Cardiac muscle cell (in vitro differentiated cells and primary cell): ENCODE results near the gene MFRP. TPM values are rescaled to one million over a fixed set of nuclear protein-coding genes. Genes with fewer than 3 reads are reported as not detected.

Experiments used
- DNase-seq, 2 donors: peaks; one replicate each; pipeline versions ENCODE4 v3.0.0 to v3.0.0-alpha.2; 2010 to 2017; ENCODE audit warnings: low read depth in 1 of 2, low spot score in 1 of 2
- H3K27ac ChIP-seq: fragments of 200-600 bp; sonication (generic); 2 replicates; pipeline ENCODE4 v1.5.1; 2016
- H3K27me3 ChIP-seq: fragments of 200-600 bp; sonication (generic); 2 replicates; pipeline ENCODE4 v1.6.0; 2016; ENCODE audit warnings: control low read depth
- H3K36me3 ChIP-seq: fragments of 200-600 bp; sonication (generic); 2 replicates; pipeline ENCODE4 v1.5.1; 2016; ENCODE audit warnings: control low read depth
- H3K4me1 ChIP-seq: fragments of 200-600 bp; sonication (generic); 2 replicates; pipeline ENCODE4 v1.8.1; 2017; ENCODE audit warnings: low read depth, mild to moderate bottlenecking, mixed run types
- H3K4me3 ChIP-seq: fragments of 200-600 bp; sonication (generic); 2 replicates; pipeline ENCODE4 v1.5.1; 2016; ENCODE audit warnings: mild to moderate bottlenecking
- H3K9me3 ChIP-seq: fragments of 200-600 bp; sonication (generic); 2 replicates; pipeline ENCODE4 v1.5.1; 2017; ENCODE audit warnings: low read depth, mild to moderate bottlenecking, control low read depth
- polyA plus RNA-seq: library from polyadenylated mRNA; unstranded; fragments of >200 nt; fragmentation: Nextera tagmentation; extraction: Ambion mirVana; gene quantifications from 2 replicates; pipeline ENCODE4 v1.2.1, GENCODE V29; 2016
- total RNA-seq: library from RNA; depleted of rRNA; stranded (reverse); fragments of >200 nt; gene quantifications from 2 replicates; pipeline ENCODE4 v1.2.3, GENCODE V29; 2016
- TF ChIP-seq, protein P1 (sequence below): IDR thresholded peaks from 2 replicates; pipeline ENCODE4 v1.5.1; 2012; ENCODE audit warnings: low read depth, mild to moderate bottlenecking, low read length

Gene MFRP
- total and polyA plus RNA-seq, 2 experiments from 2014 or later, result not detected

DNA sequence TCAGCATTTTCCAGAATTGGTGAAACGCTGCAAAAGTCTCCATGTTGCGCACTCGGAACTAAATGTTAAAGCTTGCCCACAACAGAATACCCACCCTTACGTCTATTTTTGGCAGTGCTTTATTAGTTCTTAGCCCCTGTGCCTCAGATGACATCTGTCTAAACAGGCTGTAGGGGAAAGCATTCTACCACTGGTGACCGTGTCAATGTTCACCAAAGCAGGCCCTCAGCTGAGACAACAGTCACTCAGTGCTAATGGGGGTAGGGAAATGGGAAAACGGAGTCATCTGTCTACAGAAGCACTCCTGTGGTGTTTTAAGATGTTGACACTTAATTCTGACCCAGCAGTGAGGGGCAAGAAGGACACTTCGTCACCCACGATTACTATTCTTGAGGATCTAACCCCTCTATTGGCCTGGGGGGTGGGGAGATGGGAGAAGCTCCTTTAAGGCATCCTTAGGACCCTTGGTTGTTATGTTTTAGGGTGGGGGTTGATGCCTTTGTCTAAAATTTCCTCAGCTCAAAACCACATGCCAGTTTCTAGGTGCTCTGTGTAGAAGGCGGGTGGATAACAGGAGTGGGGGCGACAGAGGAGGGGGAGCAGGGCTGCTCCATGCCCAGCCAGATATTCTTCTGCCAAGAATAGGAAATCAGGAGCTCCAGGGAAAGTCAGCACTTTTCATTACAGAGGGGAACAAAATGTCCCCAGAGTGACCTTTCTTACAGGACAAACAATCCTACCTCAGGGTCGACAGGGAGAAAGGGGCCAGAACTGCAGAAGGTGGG is 15.6 kb upstream of the MFRP start:
- Histone ChIP-seq H3K9me3 (no peaks in the 10 kb centered on the region), H3K27ac (peak overlapping the region; percentile 98), H3K36me3 (peaks cover 23% of the 10 kb centered on the region), H3K27me3 (no peaks in the 10 kb centered on the region), H3K4me1 (peaks cover 45% of the 10 kb centered on the region), H3K4me3 (peak overlapping the region; percentile 69)
- TF ChIP-seq, protein P1, sequence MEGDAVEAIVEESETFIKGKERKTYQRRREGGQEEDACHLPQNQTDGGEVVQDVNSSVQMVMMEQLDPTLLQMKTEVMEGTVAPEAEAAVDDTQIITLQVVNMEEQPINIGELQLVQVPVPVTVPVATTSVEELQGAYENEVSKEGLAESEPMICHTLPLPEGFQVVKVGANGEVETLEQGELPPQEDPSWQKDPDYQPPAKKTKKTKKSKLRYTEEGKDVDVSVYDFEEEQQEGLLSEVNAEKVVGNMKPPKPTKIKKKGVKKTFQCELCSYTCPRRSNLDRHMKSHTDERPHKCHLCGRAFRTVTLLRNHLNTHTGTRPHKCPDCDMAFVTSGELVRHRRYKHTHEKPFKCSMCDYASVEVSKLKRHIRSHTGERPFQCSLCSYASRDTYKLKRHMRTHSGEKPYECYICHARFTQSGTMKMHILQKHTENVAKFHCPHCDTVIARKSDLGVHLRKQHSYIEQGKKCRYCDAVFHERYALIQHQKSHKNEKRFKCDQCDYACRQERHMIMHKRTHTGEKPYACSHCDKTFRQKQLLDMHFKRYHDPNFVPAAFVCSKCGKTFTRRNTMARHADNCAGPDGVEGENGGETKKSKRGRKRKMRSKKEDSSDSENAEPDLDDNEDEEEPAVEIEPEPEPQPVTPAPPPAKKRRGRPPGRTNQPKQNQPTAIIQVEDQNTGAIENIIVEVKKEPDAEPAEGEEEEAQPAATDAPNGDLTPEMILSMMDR, result no peak
- no peak for DNase-seq

DNA sequence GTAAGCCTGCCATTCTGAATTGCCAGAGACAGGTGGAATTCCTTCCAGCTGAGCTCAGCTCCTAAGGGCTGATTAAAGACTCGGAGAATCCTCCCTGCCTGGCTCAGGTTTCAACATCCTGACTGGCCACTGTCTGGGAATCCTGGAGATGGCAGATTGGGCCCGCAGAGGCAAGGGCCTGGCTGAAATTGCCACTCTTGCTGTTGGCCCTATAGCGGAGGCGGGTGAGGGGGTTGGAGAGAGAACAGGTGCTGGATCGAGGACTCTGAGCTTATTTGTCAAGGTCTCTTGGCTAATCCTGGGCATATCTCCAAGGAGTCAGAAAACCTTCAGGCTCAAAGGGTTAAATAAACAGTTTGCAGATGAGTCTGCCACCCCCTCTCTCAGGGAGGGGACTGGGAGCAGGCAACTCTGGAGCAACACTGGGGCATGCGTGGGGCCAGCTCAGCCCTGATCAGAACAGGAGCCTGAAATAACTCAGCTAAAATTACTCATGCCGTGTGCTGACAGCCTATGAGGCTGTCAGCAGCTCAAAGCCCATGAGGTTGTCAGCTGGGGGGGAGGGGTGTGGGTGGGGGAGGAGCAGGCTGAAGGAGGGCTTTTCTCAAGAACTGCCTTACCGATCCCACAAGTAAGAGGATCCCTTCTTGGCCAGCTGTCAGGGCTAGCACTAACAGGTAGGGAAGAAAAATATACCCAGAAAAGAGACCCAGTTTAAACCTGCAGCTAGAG is 14.7 kb upstream of the MFRP start:
- Histone ChIP-seq H3K9me3 (no peaks in the 10 kb centered on the region), H3K36me3 (peaks cover 27% of the 10 kb centered on the region), H3K4me1 (peaks cover 51% of the 10 kb centered on the region), H3K27me3 (no peaks in the 10 kb centered on the region), H3K27ac (peak overlapping the region; percentile 98), H3K4me3 (peak overlapping the region; percentile 69)
- DNase-seq, result peak; percentile 58 to 87
- TF ChIP-seq, protein P1, result no peak

DNA sequence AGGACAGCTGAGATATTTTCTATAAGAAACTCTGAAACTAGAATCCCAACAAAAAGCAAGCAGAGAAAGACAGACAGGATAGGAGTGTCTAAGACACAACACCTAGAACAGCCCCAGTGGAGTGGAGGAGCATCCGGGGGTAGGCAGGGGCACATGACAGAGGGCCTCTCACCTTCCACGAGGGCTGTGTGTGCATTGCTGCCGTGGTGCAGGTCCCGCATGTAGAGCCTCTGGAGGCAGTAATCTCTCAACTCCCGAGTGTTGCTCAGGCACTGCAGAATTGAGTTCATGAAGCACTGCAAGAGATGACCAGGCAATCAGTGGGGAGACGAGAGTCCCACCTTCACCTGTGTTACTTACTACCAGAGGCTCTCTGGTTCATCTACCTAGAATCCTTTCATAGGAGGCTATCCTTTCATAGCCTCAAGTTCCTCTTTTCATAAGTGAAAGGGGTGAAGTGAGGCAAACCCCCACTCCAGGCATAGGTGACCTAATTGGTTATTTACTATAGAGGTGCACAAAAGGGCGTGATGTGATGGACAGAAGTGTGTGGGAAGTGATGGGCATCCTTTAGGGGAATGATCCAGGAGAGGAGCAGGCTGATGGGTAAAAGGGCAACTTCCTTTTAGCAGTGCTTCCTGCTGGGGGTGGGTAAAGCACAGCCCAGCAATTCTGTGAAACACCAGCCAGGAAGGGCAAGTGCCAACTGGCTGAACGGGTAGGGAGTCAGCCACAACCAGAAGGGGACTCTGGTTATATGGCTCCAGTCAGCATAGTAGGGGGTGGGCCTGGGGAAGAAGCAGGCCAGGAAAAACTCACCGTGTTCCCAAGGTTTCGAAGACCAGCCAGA is 13.1 kb upstream of the MFRP start:
- no peak for DNase-seq
- Histone ChIP-seq H3K27ac (peak overlapping the region; percentile 98), H3K36me3 (peaks cover 34% of the 10 kb centered on the region), H3K4me3 (no peak overlapping the region), H3K9me3 (no peaks in the 10 kb centered on the region), H3K4me1 (peaks cover 40% of the 10 kb centered on the region), H3K27me3 (no peaks in the 10 kb centered on the region)
- TF ChIP-seq, protein P1, result no peak

DNA sequence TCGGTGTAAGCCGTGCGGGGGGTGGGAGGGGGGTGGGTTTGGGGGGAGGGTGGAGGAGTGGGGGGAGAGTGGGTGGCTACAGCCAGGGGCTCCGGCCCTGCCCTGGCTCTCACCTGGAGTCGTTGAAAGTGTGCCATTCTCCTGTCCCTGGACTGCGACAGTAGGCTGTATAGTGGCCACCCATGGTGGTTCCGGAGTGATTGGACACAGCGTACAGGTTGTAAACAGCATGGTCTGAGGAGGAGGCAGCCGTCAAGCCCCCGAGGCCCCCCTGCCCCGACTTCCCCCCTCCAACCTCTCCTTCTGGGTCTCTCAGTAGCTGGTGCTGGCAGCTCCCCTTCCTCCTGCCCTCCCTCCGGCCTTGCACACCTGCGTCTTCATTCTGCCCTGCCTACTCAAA is 10.6 kb upstream of the MFRP start:
- Histone ChIP-seq H3K36me3 (peaks cover 36% of the 10 kb centered on the region), H3K4me1 (peaks cover 46% of the 10 kb centered on the region), H3K27me3 (no peaks in the 10 kb centered on the region), H3K27ac (peak overlapping the region; percentile 71), H3K9me3 (no peaks in the 10 kb centered on the region), H3K4me3 (no peak overlapping the region)
- no peak for DNase-seq
- TF ChIP-seq, protein P1, result no peak

DNA sequence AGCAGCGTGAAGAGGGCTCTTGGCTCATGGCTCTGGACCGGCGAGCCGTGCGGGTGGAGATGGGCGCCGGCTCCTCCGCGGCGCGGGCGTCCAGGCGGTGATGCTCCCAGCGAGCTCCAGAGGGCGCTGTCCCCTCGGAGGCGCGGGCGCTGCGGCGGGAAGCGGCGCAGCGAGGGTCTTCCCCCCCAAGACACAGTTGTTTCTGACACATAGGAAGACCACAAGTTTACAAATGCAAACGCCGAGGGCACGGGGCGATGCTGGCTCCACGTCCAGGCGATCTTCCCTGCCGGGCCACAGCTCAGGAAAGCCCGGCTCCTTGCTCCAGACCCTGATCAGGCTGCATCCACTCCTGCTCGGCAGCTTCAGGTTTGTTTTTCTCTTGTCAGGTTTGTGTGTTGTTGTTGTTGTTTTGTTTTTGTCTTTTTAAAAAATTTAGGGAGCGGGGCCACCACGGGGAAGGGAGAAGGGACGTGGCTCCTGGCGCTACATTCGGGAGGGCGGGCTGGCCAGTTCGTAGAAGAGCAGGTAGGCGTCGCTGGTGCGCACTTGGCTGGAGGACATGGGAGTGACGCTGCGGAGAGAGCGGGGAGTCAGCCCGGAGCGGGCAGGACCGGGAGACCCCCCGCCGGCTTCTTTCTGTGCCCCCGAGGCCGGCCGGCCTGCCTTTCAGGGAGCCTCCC is 10.0 kb upstream of the MFRP start:
- H3K9me3 ChIP-seq, result no peaks in the 10 kb centered on the region
- H3K27ac ChIP-seq, result peak overlapping the region; percentile 71
- DNase-seq, result peak; percentile 80 to 91
- H3K4me1 ChIP-seq, result peaks cover 46% of the 10 kb centered on the region
- H3K36me3 ChIP-seq, result peaks cover 36% of the 10 kb centered on the region
- TF ChIP-seq, protein P1, result peak; percentile 75
- H3K4me3 ChIP-seq, result no peak overlapping the region
- H3K27me3 ChIP-seq, result no peaks in the 10 kb centered on the region
